SH-SY5Y (cell line): Measurements from ENCODE around the gene CCND2.

ENCODE experiments used
- GATA2 ChIP-seq: IDR thresholded peaks from 2 replicates; pipeline ENCODE4 v1.6.1; 2011; ENCODE audit warnings: mild to moderate bottlenecking, low read depth, low read length
- GATA3 ChIP-seq: IDR thresholded peaks from 2 replicates; pipeline ENCODE4 v1.6.1; 2011; ENCODE audit warnings: low read depth, mild to moderate bottlenecking, low read length, moderate library complexity

- no peak for TF ChIP-seq GATA2
- no peak for TF ChIP-seq GATA3
Observed at GRCh38 chr12:4286771-4287317, 13.3 kb downstream of the CCND2 start.
